HCT116 (cell line): ENCODE results near the gene SDK2. TPM values are rescaled to one million over a fixed set of nuclear protein-coding genes. Genes with fewer than 3 reads are reported as not detected.

Source experiments
- ATAC-seq: fragments of 200-7000 bp; cut with Tn5 transposase; 2 replicates; pipeline ENCODE4 v1.9.1; 2020; ENCODE audit warnings: mild to moderate bottlenecking, moderate library complexity
- BruUV-seq: library from RNA; stranded (reverse); fragments of 400-500 nt; replicated peaks from 2 replicates; lab custom pipeline; 2021; lab: Mats Ljungman, UMichigan
- CTCF ChIA-PET: fragments of 300-600 bp; sonication (Branson Sonifier 250); formaldehyde crosslinking; loops from one replicate; lab custom pipeline; 2021; ENCODE audit warnings: antibody characterized with exemption; lab: Charles Lee
- POLR2A ChIA-PET: fragments of 300-600, 350-600 bp; sonication (Branson Sonifier 250); formaldehyde crosslinking; loops from one replicate; lab custom pipeline; 2021; ENCODE audit warnings: antibody characterized with exemption; lab: Charles Lee
- RAD21 ChIA-PET, 2 experiments: fragments of 300-600 bp; sonication (Branson Sonifier 250); formaldehyde crosslinking; loops; one replicate each; lab custom pipeline; 2023; ENCODE audit warnings: low total read pairs in 2 of 2; ENCODE audit not compliant: uncharacterized antibody in 2 of 2, unreplicated experiment in 2 of 2, low non-redundant PET in 1 of 2; lab: Charles Lee
- DNase-seq: peaks from one replicate; pipeline ENCODE4 v3.0.0-alpha.2; 2010; ENCODE audit warnings: low read depth, low spot score
- H2AFZ ChIP-seq: fragments of 200-600 bp; shearing (Covaris generic), sonication (generic); 2 replicates; pipeline ENCODE4 v1.6.1; 2017; ENCODE audit warnings: low read depth, mixed run types, mixed read lengths, antibody characterized with exemption, low read length; ENCODE audit not compliant: poor library complexity, severe bottlenecking
- H3K27ac ChIP-seq: 2 replicates; pipeline ENCODE4 v1.5.1; 2012; ENCODE audit warnings: low read depth, low read length
- H3K27me3 ChIP-seq: fragments of 200-600 bp; sonication (generic); 2 replicates; pipeline ENCODE4 v1.6.1; 2016; ENCODE audit warnings: mixed run types, low read length, mixed read lengths; ENCODE audit not compliant: insufficient read depth
- H3K36me3 ChIP-seq, 2 experiments: fragments of 200-500 bp in 1 of 2; fragments of 200-600 bp in 1 of 2; sonication (Bioruptor generic) in 1 of 2; sonication (generic) in 1 of 2; 2 replicates each; pipeline versions ENCODE4 v1.5.1 to v1.6.1; 2014 to 2016; ENCODE audit warnings: low read length in 2 of 2, inconsistent platforms in 1 of 2, mixed read lengths in 1 of 2, mixed run types in 1 of 2; ENCODE audit not compliant: insufficient read depth in 2 of 2, control insufficient read depth in 1 of 2
- H3K4me1 ChIP-seq, 2 experiments: fragments of 200-600 bp in 1 of 2; sonication (generic) in 1 of 2; 2 replicates each; pipeline versions ENCODE4 v1.5.1 to v1.6.1; 2012 to 2017; ENCODE audit warnings: low read length in 2 of 2, inconsistent platforms in 1 of 2, mild to moderate bottlenecking in 1 of 2, mixed read lengths in 1 of 2, mixed run types in 1 of 2, moderate library complexity in 1 of 2; ENCODE audit not compliant: insufficient read depth in 2 of 2, control insufficient read depth in 1 of 2
- H3K4me2 ChIP-seq: fragments of 200-600 bp; sonication (generic); 2 replicates; pipeline ENCODE4 v1.6.1; 2017; ENCODE audit warnings: mixed run types, low read length, mixed read lengths
- H3K4me3 ChIP-seq, 2 experiments: fragments of 200-600 bp in 1 of 2; sonication (generic) in 1 of 2; replicated peaks in 1 of 2; 2 replicates each; pipeline ENCODE4 v1.5.1; 2011 to 2016; ENCODE audit warnings: low read length in 2 of 2, control low read depth in 1 of 2, low read depth in 1 of 2, mild to moderate bottlenecking in 1 of 2, mixed read lengths in 1 of 2, mixed run types in 1 of 2
- H3K79me2 ChIP-seq: fragments of 200-600 bp; sonication (generic); 2 replicates; pipeline ENCODE4 v1.6.1; 2017; ENCODE audit warnings: mild to moderate bottlenecking, mixed run types, low read length, moderate library complexity, mixed read lengths; ENCODE audit not compliant: insufficient read depth
- H3K9ac ChIP-seq: fragments of 200-600 bp; sonication (generic); 2 replicates; pipeline ENCODE4 v1.6.1; 2016; ENCODE audit warnings: low read length, mixed read lengths
- H3K9me2 ChIP-seq: fragments of 200-600 bp; sonication (generic), shearing (Covaris generic); 2 replicates; pipeline ENCODE4 v1.6.1; 2017; ENCODE audit warnings: mixed run types, mild to moderate bottlenecking, moderate library complexity; ENCODE audit not compliant: insufficient read depth
- H3K9me3 ChIP-seq, 2 experiments: fragments of 200-500 bp in 1 of 2; fragments of 200-600 bp in 1 of 2; sonication (Bioruptor generic) in 1 of 2; sonication (generic) in 1 of 2; 2 replicates each; pipeline ENCODE4 v1.6.1; 2014 to 2017; ENCODE audit warnings: low read length in 2 of 2, mixed read lengths in 2 of 2, inconsistent platforms in 1 of 2, low read depth in 1 of 2, mild to moderate bottlenecking in 1 of 2, mixed run types in 1 of 2, moderate library complexity in 1 of 2; ENCODE audit not compliant: control insufficient read depth in 1 of 2, insufficient read depth in 1 of 2
- H4K20me1 ChIP-seq: fragments of 200-600 bp; sonication (generic), shearing (Covaris generic); 2 replicates; pipeline ENCODE4 v1.6.1; 2017; ENCODE audit warnings: mixed run types, mild to moderate bottlenecking, moderate library complexity; ENCODE audit not compliant: insufficient read depth
- EGR1 ChIP-seq: IDR thresholded peaks from 2 replicates; pipeline ENCODE4 v1.6.1; 2012; ENCODE audit warnings: low read depth
- EZH2phosphoT487 ChIP-seq: fragments of 200-600 bp; IDR thresholded peaks from 2 replicates; pipeline ENCODE4 v1.6.1; 2018; ENCODE audit warnings: antibody characterized with exemption, borderline replicate concordance
- FOSL1 ChIP-seq: IDR thresholded peaks from 2 replicates; pipeline ENCODE4 v1.6.1; 2012; ENCODE audit warnings: low read depth
- POLR2AphosphoS5 ChIP-seq: IDR thresholded peaks from 2 replicates; pipeline ENCODE4 v1.6.1; 2011; ENCODE audit warnings: mild to moderate bottlenecking, low read depth, low read length, moderate library complexity
- RAD21 ChIP-seq: IDR thresholded peaks from 2 replicates; pipeline ENCODE4 v1.6.1; 2012; ENCODE audit warnings: low read depth, mild to moderate bottlenecking
- SP1 ChIP-seq: IDR thresholded peaks from 2 replicates; pipeline ENCODE4 v1.6.1; 2012; ENCODE audit warnings: low read depth
- TCF7L2 ChIP-seq: IDR thresholded peaks from 2 replicates; pipeline ENCODE4 v1.7.0; 2011; ENCODE audit warnings: borderline replicate concordance, inconsistent platforms; ENCODE audit not compliant: insufficient read depth, insufficient read length; ENCODE audit errors: extremely low read depth
- ZFX ChIP-seq: fragments of 450-650 bp; IDR thresholded peaks from 2 replicates; pipeline ENCODE4 v1.6.1; 2017
- intact Hi-C: fragments of 100-400 bp; cut with micrococcal nuclease; formaldehyde crosslinking; loops from 2 replicates; pipeline ENCODE4 v1.10.0; 2022
- total RNA-seq: library from RNA; stranded (reverse); gene quantifications from one replicate; pipeline ENCODE4 v1.2.1, GENCODE V29; 2021; ENCODE audit not compliant: unreplicated experiment
- TF ChIP-seq, protein P1 (sequence below): IDR thresholded peaks from 2 replicates; pipeline ENCODE4 v1.6.1; 2011; ENCODE audit warnings: mild to moderate bottlenecking, low read length, moderate library complexity; ENCODE audit not compliant: insufficient replicate concordance; ENCODE audit errors: extremely low read depth
- TF ChIP-seq, protein P2 (sequence below), 3 experiments: fragments of 200-600 bp in 1 of 3; sonication (generic) in 1 of 3; IDR thresholded peaks in 2 of 3; conservative IDR thresholded peaks in 1 of 3; 2 replicates each; pipeline ENCODE4 v1.5.1; 2012 to 2017; ENCODE audit warnings: low read depth in 2 of 3, low read length in 2 of 3, antibody characterized with exemption in 1 of 3, borderline replicate concordance in 1 of 3, control low read depth in 1 of 3, mild to moderate bottlenecking in 1 of 3, mixed read lengths in 1 of 3, mixed run types in 1 of 3, moderate library complexity in 1 of 3; ENCODE audit not compliant: insufficient read depth in 1 of 3

The SDK2 gene
- total RNA-seq, 1 experiment from 2014 or later = 0.10 TPM

DNA sequence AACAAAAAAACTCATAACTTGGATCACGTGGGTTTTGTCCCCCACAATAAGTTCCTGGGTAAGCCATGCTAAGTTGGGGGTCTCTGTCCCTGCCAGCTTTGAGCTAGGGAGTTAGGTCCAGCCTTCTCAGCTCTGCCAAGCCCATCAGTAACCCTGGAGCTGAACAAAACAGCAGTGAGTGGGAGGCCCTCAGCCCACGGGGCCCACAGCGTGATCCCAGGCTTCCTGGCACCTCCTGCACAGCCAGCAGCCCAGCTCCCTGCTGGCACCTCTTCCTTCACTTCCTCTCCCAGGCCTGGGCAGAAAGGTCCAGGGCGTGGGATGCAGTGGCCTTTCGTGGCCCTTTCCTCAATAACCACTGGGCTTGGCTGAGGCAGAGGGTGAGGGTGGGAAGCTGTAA lies 296.9 kb downstream of the SDK2 start:
- Histone ChIP-seq H3K4me2 (no peak overlapping the region), H3K4me1 (peaks cover 0 to 20% of the 10 kb centered on the region in 2 experiments; a peak in 2 of 4 replicates), H3K27ac (no peak overlapping the region), H3K9me2 (no peaks in the 10 kb centered on the region), H3K9me3 (no peaks in the 10 kb centered on the region), H3K36me3 (no peaks in the 10 kb centered on the region), H2AFZ (no peak overlapping the region), H3K27me3 (no peaks in the 10 kb centered on the region), H3K4me3 (no peak overlapping the region), H3K9ac (no peak overlapping the region), H4K20me1 (no peaks in the 10 kb centered on the region), H3K79me2 (no peaks in the 10 kb centered on the region)
- POLR2A ChIA-PET = no interaction called here
- RAD21 ChIA-PET = no interaction called here
- BruUV-seq = no TSS peak
- DNase-seq = no peak
- ATAC-seq = no peak
- intact Hi-C loops = no loop called here
- CTCF ChIA-PET = interaction anchor here (0.5 to 0.9 kb wide), 2 partner anchors 21 to 23 kb away, joined by 3 read pairs; no protein-coding TSS in a partner anchor
- TF ChIP-seq FOSL1 (no peak), POLR2AphosphoS5 (no peak), SP1 (no peak)

DNA sequence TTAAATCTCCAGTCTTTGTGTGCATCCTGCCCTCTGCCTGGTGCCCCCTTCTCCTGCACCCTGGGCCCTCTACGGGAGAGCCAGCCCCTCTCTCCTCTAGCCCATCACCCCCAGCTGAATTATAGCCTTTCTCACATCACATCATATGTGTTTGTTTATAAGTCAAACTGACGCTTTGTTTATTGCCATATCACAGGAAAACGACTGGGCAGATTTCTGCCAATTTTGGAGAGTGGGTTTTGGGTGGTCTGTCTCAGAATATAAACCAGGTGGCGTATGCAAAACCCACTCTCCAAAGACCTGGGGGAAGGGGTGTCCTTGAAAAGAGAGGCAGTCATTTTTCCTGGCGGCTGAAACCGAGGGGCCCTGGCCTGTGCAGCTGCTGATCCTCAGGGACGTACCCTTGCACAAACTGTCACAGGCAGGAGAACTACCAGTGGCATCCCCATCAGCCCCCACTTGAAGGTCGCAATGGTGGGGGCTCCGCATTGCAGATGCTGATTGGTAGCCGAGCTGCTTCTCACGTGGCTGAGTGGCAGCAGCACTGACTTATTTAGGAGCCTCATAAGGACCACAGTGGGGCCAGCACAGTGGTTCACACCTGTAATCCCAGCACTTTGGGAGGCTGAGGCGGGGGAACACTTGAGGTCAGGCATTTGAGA lies 297.6 kb downstream of the SDK2 start:
- Histone ChIP-seq H3K79me2 (no peaks in the 10 kb centered on the region), H4K20me1 (no peaks in the 10 kb centered on the region), H3K4me3 (no peak overlapping the region), H3K9me2 (no peaks in the 10 kb centered on the region), H3K4me1 (peaks cover 0 to 25% of the 10 kb centered on the region in 2 experiments; a peak in 2 of 4 replicates), H3K27me3 (no peaks in the 10 kb centered on the region), H3K9me3 (no peaks in the 10 kb centered on the region), H3K36me3 (no peaks in the 10 kb centered on the region), H2AFZ (no peak overlapping the region), H3K9ac (no peak overlapping the region), H3K27ac (no peak overlapping the region), H3K4me2 (no peak overlapping the region)
- BruUV-seq = no TSS peak
- intact Hi-C loops = no loop called here
- ChIA-PET RAD21 (no interaction called here), POLR2A (no interaction called here), CTCF (interaction anchor here (0.5 kb wide), 1 partner anchor 21 kb away, joined by 3 read pairs; no protein-coding TSS in a partner anchor)
- TF ChIP-seq TCF7L2 (no peak), EZH2phosphoT487 (no peak), POLR2AphosphoS5 (no peak), RAD21 (no peak), ZFX (no peak), SP1 (no peak), EGR1 (no peak)
- TF ChIP-seq, protein P1, sequence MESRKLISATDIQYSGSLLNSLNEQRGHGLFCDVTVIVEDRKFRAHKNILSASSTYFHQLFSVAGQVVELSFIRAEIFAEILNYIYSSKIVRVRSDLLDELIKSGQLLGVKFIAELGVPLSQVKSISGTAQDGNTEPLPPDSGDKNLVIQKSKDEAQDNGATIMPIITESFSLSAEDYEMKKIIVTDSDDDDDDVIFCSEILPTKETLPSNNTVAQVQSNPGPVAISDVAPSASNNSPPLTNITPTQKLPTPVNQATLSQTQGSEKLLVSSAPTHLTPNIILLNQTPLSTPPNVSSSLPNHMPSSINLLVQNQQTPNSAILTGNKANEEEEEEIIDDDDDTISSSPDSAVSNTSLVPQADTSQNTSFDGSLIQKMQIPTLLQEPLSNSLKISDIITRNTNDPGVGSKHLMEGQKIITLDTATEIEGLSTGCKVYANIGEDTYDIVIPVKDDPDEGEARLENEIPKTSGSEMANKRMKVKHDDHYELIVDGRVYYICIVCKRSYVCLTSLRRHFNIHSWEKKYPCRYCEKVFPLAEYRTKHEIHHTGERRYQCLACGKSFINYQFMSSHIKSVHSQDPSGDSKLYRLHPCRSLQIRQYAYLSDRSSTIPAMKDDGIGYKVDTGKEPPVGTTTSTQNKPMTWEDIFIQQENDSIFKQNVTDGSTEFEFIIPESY = no peak
- TF ChIP-seq, protein P2, sequence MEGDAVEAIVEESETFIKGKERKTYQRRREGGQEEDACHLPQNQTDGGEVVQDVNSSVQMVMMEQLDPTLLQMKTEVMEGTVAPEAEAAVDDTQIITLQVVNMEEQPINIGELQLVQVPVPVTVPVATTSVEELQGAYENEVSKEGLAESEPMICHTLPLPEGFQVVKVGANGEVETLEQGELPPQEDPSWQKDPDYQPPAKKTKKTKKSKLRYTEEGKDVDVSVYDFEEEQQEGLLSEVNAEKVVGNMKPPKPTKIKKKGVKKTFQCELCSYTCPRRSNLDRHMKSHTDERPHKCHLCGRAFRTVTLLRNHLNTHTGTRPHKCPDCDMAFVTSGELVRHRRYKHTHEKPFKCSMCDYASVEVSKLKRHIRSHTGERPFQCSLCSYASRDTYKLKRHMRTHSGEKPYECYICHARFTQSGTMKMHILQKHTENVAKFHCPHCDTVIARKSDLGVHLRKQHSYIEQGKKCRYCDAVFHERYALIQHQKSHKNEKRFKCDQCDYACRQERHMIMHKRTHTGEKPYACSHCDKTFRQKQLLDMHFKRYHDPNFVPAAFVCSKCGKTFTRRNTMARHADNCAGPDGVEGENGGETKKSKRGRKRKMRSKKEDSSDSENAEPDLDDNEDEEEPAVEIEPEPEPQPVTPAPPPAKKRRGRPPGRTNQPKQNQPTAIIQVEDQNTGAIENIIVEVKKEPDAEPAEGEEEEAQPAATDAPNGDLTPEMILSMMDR (IDR thresholded peaks at IDR 0.05 in 2 of 3, conservative IDR thresholded peaks at IDR 0.05 in 1 of 3; ENCODE audit: borderline replicate concordance in 1 of 3, insufficient read depth in 1 of 3, low read depth in 2 of 3, low read length in 2 of 3) = no peak
- no peak for DNase-seq
- ATAC-seq = no peak
